ENCODE measurements around the gene PDPN.

DNA sequence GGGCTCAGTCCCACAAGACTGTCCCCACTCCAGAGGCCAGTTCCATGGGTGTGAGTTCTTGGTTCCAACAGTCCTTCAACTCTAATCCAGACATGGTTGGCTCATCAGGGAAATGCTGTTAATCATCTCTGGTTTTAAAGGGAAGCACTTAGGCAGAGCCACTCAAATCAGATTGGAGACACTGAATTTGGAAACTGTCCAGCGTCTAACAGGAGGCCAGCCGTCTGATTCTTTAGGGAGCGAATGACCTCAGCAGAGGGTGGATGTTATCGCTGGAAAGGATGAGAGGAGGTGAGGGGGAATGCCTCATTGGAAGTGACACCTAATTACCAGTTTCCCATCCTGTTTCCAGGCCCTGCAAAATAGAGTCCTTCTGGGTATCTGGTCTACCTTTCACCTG is 47.1 kb upstream of the PDPN start:
- TF ChIP-seq, protein P1, sequence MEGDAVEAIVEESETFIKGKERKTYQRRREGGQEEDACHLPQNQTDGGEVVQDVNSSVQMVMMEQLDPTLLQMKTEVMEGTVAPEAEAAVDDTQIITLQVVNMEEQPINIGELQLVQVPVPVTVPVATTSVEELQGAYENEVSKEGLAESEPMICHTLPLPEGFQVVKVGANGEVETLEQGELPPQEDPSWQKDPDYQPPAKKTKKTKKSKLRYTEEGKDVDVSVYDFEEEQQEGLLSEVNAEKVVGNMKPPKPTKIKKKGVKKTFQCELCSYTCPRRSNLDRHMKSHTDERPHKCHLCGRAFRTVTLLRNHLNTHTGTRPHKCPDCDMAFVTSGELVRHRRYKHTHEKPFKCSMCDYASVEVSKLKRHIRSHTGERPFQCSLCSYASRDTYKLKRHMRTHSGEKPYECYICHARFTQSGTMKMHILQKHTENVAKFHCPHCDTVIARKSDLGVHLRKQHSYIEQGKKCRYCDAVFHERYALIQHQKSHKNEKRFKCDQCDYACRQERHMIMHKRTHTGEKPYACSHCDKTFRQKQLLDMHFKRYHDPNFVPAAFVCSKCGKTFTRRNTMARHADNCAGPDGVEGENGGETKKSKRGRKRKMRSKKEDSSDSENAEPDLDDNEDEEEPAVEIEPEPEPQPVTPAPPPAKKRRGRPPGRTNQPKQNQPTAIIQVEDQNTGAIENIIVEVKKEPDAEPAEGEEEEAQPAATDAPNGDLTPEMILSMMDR (IDR thresholded peaks at IDR 0.05): no peak
- TF ChIP-seq POLR2A (IDR thresholded peaks at IDR 0.05) (no peak), POLR2AphosphoS5 (IDR thresholded peaks at IDR 0.05) (no peak)

Measured in breast epithelium (tissue), 3 donors.